Upper lobe of right lung (tissue), 1 donor: ENCODE measurements around the gene RBP5. TPM values are rescaled to one million over a fixed set of nuclear protein-coding genes. Genes with fewer than 3 reads are reported as not detected.
"Not testable (repeated sequence)": the region's sequence is repeated elsewhere in the genome, so short reads cannot be mapped to it uniquely, and the experiment has no call there.

Experiments used
- ATAC-seq: fragments of 200-7000 bp; cut with Tn5 transposase; one replicate; pipeline ENCODE4 v1.9.1; 2020; ENCODE audit warnings: mild to moderate bottlenecking, moderate library complexity
- DNase-seq: peaks from one replicate; pipeline ENCODE4 v3.0.0-alpha.2; 2020
- H3K27ac ChIP-seq: fragments of 200-600 bp; one replicate; pipeline ENCODE4 v1.8.0; 2022
- H3K27me3 ChIP-seq: fragments of 200-600 bp; one replicate; pipeline ENCODE4 v1.8.0; 2022; ENCODE audit warnings: mild to moderate bottlenecking
- H3K36me3 ChIP-seq: fragments of 200-600 bp; one replicate; pipeline ENCODE4 v1.8.0; 2022
- H3K4me1 ChIP-seq: fragments of 200-600 bp; one replicate; pipeline ENCODE4 v1.8.0; 2022
- H3K4me3 ChIP-seq: fragments of 200-600 bp; one replicate; pipeline ENCODE4 v1.8.0; 2022; ENCODE audit warnings: mild to moderate bottlenecking
- H3K9me3 ChIP-seq: fragments of 200-600 bp; one replicate; pipeline ENCODE4 v1.8.0; 2022
- intact Hi-C: fragments of 100-400 bp; cut with DNase I; formaldehyde crosslinking; loops from one replicate; pipeline ENCODE4 v1.11.0; 2022
- total RNA-seq: library from RNA; stranded (reverse); fragmentation: NEBNext Ultra II Directional; extraction: Animal tissue kit (Norgen Biotek cat#: 25700); gene quantifications from one replicate; pipeline ENCODE4 v1.2.1, GENCODE V29; 2021
- TF ChIP-seq, protein P1 (sequence below): fragments of 200-600 bp; IDR thresholded peaks from one replicate; pipeline ENCODE4 v1.8.0; 2022; ENCODE audit warnings: antibody characterized with exemption
- donor health status: DM: no; HTN: yes; CAD: no; lungs with severe emphysema.

RBP5 gene
- total RNA-seq, 1 donor from 2014 or later: 7.1 TPM

DNA sequence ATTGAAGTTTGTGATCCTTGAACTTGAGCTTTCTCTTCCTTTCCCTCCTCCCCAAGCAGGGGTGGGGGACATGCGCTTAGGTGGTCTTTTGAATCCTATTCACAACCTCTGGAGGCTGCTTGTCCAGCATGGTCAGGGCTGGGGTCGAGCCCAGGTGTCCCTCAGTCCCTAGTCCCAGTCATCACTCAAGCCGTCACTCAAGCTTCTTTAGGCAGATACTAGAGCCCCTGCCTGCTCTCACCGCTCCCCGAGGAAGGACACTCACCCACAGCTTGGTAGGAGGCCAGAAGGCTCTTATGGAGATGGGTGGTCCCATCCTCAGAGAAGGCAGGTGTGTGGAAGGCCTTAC is 19.1 kb downstream of the RBP5 start:
- intact Hi-C loops: loop anchor here (10.0 kb wide), 1 partner anchor 165 kb away; the partner anchor contains the start of genes C12orf57 and RNU7-1
- Histone ChIP-seq H3K36me3 (peaks cover 3% of the 10 kb centered on the region), H3K4me3 (peak overlapping the region; percentile 77), H3K4me1 (peaks cover 27% of the 10 kb centered on the region), H3K9me3 (no peaks in the 10 kb centered on the region), H3K27me3 (no peaks in the 10 kb centered on the region), H3K27ac (peak overlapping the region; percentile 98)
- no peak for ATAC-seq
- no peak for DNase-seq
- TF ChIP-seq, protein P1, sequence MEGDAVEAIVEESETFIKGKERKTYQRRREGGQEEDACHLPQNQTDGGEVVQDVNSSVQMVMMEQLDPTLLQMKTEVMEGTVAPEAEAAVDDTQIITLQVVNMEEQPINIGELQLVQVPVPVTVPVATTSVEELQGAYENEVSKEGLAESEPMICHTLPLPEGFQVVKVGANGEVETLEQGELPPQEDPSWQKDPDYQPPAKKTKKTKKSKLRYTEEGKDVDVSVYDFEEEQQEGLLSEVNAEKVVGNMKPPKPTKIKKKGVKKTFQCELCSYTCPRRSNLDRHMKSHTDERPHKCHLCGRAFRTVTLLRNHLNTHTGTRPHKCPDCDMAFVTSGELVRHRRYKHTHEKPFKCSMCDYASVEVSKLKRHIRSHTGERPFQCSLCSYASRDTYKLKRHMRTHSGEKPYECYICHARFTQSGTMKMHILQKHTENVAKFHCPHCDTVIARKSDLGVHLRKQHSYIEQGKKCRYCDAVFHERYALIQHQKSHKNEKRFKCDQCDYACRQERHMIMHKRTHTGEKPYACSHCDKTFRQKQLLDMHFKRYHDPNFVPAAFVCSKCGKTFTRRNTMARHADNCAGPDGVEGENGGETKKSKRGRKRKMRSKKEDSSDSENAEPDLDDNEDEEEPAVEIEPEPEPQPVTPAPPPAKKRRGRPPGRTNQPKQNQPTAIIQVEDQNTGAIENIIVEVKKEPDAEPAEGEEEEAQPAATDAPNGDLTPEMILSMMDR: no peak

DNA sequence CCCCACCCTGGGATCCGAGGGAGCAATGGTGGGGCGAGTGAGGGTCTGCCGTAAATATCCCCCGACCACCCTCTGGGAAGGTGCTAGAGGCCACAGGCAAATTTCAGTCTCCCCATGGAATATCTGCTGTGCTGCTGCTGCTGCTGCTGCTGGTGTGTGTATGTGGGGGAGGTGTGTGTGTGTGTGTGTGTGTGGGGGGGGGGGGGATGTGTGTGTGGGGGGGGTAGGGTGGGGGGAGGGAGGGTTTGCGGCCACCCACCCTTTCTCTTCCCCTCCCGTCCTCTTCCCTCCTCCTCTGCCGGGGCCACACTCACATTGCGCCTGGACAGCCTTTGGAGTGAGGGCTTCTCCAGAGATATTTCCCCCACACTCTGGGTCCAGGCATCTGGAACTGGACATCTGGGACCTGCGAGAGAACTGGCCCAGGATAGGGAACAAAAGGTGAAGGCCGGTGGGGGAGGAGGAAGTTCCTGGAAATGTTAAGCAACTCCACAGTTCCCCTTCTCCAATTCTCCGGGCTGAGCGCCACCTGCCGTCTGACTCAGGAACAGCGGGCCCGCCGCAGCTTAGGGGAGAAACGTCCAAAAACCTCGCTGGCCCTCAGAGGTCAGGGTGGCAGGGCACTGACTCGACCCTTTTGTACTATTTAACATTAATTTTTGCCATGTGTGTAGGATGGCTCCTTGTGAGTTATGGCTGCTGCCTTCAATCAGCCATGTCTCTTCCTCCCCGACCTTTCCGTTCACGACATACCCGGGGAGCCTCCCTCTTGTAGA is 19.7 kb downstream of the RBP5 start, which contains the start of gene C1RL:
Gene C1RL, minus strand, starts transcription at position 419 of the 776 bp plus-strand sequence. Its CDS starts 34 bp downstream, at position 385.
- ATAC-seq (peak; percentile 85), DNase-seq (peak; percentile 94)
- TF ChIP-seq, protein P1: peak; percentile 99
- Histone ChIP-seq H3K36me3 (peaks cover 8% of the 10 kb centered on the region), H3K4me3 (peak within 1 kb of the TSS; percentile 77), H3K4me1 (peaks cover 27% of the 10 kb centered on the region), H3K9me3 (no peaks in the 10 kb centered on the region), H3K27ac (peak within 1 kb of the TSS; percentile 98), H3K27me3 (no peaks in the 10 kb centered on the region)
- intact Hi-C loops: loop anchor here (10.0 kb wide), 1 partner anchor 164 kb away; the partner anchor contains the start of genes C12orf57 and RNU7-1

DNA sequence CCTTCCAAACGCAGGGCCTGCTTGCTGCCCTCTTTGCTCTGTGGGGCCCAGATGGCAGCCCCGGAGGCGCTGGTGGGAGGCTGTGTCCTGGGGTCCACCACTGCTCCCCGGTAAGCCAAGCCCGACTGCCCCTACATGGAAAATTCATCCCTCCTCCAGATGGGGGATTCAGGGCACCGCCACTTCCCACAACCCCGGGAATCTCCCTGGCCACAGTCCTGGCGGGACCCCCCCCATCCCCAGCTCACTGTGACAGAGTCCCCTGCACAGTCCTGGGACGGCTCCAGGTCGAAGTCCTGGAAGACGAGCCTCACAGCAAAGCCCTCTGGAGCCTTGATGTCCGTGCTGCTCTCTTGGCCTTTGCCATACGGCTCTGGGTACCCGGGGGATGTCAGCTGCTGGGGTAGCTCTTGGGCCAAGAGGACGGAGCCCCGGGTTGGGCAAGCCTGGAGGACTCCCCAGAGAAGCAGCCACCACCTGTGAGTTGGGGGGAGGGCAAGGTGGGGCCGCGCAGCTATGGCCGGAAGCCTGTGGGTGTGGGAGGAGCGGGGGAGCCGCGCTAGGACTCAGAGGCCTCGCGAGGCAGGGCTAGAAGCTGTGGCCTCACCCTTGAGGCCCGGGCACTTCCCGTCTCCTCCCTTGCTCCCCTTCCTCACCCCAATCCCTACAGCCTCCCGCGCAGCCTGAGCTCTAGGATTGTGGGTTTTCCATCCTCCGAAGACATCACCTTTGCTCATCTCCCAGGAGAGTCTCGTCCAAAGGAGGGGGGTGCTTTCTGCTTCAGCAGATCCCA is 20.5 kb downstream of the RBP5 start:
- ATAC-seq (peak; percentile 93), DNase-seq (peak; percentile 94)
- intact Hi-C loops: loop anchor here (10.0 kb wide), 1 partner anchor 163 kb away; the partner anchor contains the start of genes C12orf57 and RNU7-1
- Histone ChIP-seq H3K9me3 (no peaks in the 10 kb centered on the region), H3K27me3 (no peaks in the 10 kb centered on the region), H3K4me3 (peak overlapping the region; percentile 77), H3K27ac (peak overlapping the region; percentile 98), H3K36me3 (peaks cover 16% of the 10 kb centered on the region), H3K4me1 (peaks cover 26% of the 10 kb centered on the region)
- TF ChIP-seq, protein P1: no peak

DNA sequence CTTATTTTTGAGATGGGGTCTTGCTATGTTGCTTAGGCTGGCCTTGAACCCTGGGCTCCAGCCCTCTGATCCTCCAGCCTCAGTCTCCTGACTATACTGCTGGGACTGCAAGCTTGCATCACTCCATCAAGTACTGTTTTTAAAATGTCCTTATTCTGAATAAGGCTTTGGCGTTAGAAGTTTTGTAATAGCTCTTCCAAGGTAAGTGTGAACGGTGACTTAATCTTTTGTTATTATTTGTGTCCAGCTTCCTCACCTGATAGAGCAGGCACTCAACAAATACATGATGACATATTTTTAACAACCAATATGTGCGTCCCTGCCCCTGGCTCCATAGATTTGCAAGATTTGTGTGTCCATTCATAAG is 21.1 kb downstream of the RBP5 start:
- DNase-seq (no peak), ATAC-seq (peak; percentile 19)
- Histone ChIP-seq H3K9me3 (no peaks in the 10 kb centered on the region), H3K36me3 (peaks cover 20% of the 10 kb centered on the region), H3K27ac (peak overlapping the region; percentile 98), H3K4me3 (peak overlapping the region; percentile 77), H3K4me1 (peaks cover 21% of the 10 kb centered on the region), H3K27me3 (no peaks in the 10 kb centered on the region)
- intact Hi-C loops: loop anchor here (10.0 kb wide), 1 partner anchor 163 kb away; the partner anchor contains the start of genes C12orf57 and RNU7-1
- TF ChIP-seq, protein P1: no peak

DNA sequence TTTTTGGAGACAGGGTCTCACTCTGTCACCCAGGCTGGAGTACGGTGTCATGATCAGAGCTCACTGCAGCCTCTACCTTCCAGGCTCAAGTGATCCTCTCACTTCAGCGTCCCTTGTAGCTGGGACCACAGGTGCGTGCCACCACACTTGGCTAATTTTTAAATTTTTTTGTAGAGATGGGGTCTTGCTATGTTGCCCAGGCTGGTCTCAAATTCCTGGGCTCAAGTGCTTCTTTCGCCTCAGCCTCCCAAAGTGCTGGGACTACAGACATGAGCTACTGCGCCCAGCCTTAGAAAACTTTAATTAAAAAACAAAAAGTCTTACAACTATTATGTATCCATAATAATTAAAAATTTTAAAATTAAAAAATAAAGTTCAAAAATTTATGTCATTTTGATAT is 21.5 kb downstream of the RBP5 start:
- peak; percentile 4 for DNase-seq
- H3K27me3 ChIP-seq, ATAC-seq, H3K9me3 ChIP-seq: not testable (repeated sequence)
- peak overlapping the region; percentile 77 for H3K4me3 ChIP-seq
- peaks cover 16% of the 10 kb centered on the region for H3K4me1 ChIP-seq
- H3K27ac ChIP-seq: peak overlapping the region; percentile 98
- peaks cover 24% of the 10 kb centered on the region for H3K36me3 ChIP-seq
- intact Hi-C loops: loop anchor here (10.0 kb wide), 1 partner anchor 162 kb away; the partner anchor contains the start of genes C12orf57 and RNU7-1
